Daoy (cell line): Measurements from ENCODE around the gene NOC3L. TPM values are rescaled to one million over a fixed set of nuclear protein-coding genes. Genes with fewer than 3 reads are reported as not detected.

Experiments used
- DNase-seq: peaks from one replicate; pipeline ENCODE4 v3.0.0-alpha.2; 2015; ENCODE audit warnings: low read depth
- total RNA-seq: library from RNA; depleted of rRNA; stranded (reverse); fragments of >200 nt; shearing (Covaris generic); gene quantifications from 2 replicates; pipeline ENCODE4 v1.2.3, GENCODE V29; 2014; rRNA removed

NOC3L gene
- total RNA-seq, 1 experiment from 2014 or later, result 48.6 TPM

- DNase-seq, result no peak
Observed at GRCh38 chr10:94303929-94304328, 58.8 kb downstream of the NOC3L start.

GRCh38 chr10:94300042-94300441 is 62.7 kb downstream of the NOC3L start:
- no peak for DNase-seq

DNA sequence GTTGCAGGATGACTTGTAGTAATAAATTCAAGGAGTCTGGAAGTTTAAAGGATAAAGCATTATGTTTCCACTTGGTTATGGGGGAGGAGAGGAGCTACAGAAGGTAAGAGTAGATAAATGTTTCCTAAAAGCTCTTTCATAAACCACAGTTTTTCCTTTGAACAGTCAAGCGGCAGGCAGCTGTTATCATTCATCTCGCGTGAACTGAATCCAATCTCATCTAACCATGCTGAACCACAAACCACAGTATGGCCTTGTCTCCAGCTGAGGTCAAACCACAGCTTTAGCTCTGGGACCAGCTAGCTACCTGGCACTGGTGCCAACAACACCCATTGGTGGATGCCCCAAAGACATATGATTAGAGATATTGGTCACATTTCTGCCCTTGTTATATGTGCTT is 63.3 kb downstream of the NOC3L start:
- peak; percentile 65 for DNase-seq

GRCh38 chr10:94294168-94294567 is 68.6 kb downstream of the NOC3L start:
- DNase-seq, result no peak

GRCh38 chr10:94293354-94293753 is 69.4 kb downstream of the NOC3L start:
- no peak for DNase-seq

- peak; percentile 45 for DNase-seq
Observed at GRCh38 chr10:94292434-94293090, 70.2 kb downstream of the NOC3L start.

GRCh38 chr10:94288361-94289101 is 74.2 kb downstream of the NOC3L start:
- no peak for DNase-seq

- DNase-seq, result no peak
Observed at GRCh38 chr10:94287336-94287735, 75.4 kb downstream of the NOC3L start.

DNA sequence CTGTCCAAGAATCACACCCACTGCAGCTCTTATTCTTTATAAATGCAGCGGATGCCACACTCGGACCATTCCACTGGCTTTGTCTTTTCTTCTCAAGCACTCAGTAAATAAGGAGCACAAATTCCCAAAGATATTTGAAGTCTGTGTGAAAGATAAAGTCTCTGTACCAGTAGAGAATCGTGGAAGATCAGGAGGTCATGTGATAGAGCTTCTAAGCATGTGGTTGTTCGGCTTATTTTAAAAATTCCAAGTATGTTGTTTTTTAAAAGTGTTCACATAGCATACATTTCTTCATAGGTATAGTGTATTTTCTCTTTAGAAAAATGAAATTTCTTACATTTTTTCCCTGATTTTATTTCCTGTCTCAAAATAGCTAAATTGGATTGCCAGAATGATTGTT is 75.8 kb downstream of the NOC3L start:
- no peak for DNase-seq

GRCh38 chr10:94285271-94285670 is 77.5 kb downstream of the NOC3L start:
- DNase-seq, result no peak

Other genes starting within 250 kb of the NOC3L start
- 8.1 and 10.9 TPM in 2 replicates for gene TBC1D12, start 39.6 kb upstream of the NOC3L start, total RNA-seq
- gene HELLS, start 182.8 kb upstream of the NOC3L start, total RNA-seq, result 52.1 and 65.4 TPM in 2 replicates